Adipose tissue (tissue), 3 donors: ENCODE results near the gene OR11H12. TPM values are rescaled to one million over a fixed set of nuclear protein-coding genes. Genes with fewer than 3 reads are reported as not detected.
"Not testable (repeated sequence)": the region's sequence is repeated elsewhere in the genome, so short reads cannot be mapped to it uniquely, and the experiment has no call there.

Source experiments
- H3K27ac ChIP-seq: one replicate; pipeline ENCODE4 v1.5.1; 2013; ENCODE audit warnings: low read depth, low read length
- WGBS, 3 donors: extraction: QIAGEN DNeasy Blood & Tissue Kit; methylation state at CpG; one replicate each; pipeline ENCODE4 v1.1.7; 2013; 5-methylcytosine and 5-hydroxymethylcytosine counted together
- polyA plus RNA-seq, 3 donors: library from polyadenylated mRNA; stranded (reverse); fragments of 200-250 nt; gene quantifications; one replicate each; pipeline ENCODE4 v1.2.3, GENCODE V29; 2013
- donor health status: healthy with polysubstance abuse.
- donor health status: Bipolar disorder and iron deficiency.
- donor health status: healthy.

Gene OR11H12
- polyA plus RNA-seq, result not detected

GRCh38 chr14:18600817-18601216 is at the start of gene OR11H12:
OR11H12 (plus strand) TSS chr14:18601117; CDS start chr14:18601117, 0 bp downstream.
- no CpG with 5 or more reads among the region's 3 CpGs for WGBS, 3 donors

DNA sequence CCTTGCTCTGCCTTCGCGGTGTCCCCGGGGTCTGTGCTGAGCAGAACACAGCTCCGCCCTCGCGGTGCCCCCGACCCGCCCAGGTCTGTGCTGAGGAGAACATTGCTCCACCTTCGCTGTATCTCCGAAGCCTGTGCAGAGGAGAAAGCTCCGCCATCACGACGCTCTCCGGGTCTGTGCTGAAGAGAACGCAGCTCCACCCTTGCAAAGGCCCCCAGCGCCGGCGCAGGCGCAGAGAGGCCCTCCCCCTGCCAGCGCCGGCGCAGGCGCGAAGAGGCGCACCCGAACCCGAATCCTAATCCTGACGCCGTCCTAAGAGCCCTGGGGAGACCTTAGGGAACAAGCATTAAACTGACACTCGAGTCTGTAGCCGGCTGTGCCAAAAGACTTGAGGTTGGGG is 18.0 kb upstream of the OR11H12 start:
- WGBS, 3 donors, result 68 to 71% (median 69%) methylated on average over 9 to 22 of the region's 31 CpGs
- not testable (repeated sequence) for H3K27ac ChIP-seq

More at GRCh38 chr14:18600817-18601216, at the start of gene OR11H12:
- H3K27ac ChIP-seq, result not testable (repeated sequence)

- 69 to 76% (median 74%) methylated on average over 6 to 14 of the region's 32 CpGs for WGBS, 3 donors
- H3K27ac ChIP-seq, result not testable (repeated sequence)
Measured at GRCh38 chr14:18626610-18627213, 25.8 kb downstream of the OR11H12 start.

DNA sequence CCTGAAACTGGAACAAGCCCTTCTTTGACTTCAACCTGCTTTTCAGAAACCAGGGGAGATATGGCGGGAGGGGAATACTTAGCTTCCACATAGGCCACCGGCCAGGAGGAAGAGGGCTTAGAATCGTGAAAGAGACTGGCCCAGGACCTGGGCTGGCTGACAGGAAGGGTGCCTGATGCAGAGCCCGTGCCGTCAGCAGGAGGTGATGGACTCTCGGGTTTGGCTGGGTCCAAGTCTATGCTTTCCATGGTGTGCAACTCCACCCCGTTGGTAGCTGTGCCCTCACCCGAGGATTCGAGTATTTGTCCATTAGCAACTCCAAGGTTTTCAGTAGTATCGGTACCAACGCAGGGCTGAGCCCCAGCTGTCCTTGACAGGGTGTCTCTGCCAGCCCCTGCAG is 35.1 kb downstream of the OR11H12 start:
- 40 to 60% methylated on average over 1 of the region's 11 CpGs; no CpG with 5 or more reads in 1 of the 3 donors for WGBS, 3 donors
- not testable (repeated sequence) for H3K27ac ChIP-seq

- H3K27ac ChIP-seq, result not testable (repeated sequence)
Measured at GRCh38 chr14:18638032-18638431, 37.1 kb downstream of the OR11H12 start.

- 2 to 18% (median 17%) methylated on average over 2 of the region's 4 CpGs for WGBS, 3 donors
- not testable (repeated sequence) for H3K27ac ChIP-seq
Measured at GRCh38 chr14:18638785-18639184, 37.9 kb downstream of the OR11H12 start.

- H3K27ac ChIP-seq, result not testable (repeated sequence)
- WGBS, 3 donors, result 61 to 63% (median 61%) methylated on average over 18 to 20 of the region's 45 CpGs
Measured at GRCh38 chr14:18646075-18646730, 45.3 kb downstream of the OR11H12 start.
